Stimulated activated effector memory CD8-positive, alpha-beta T cell treated with anti-CD3 and anti-CD28 coated beads, Interleukin-12 subunit alpha, Interleukin-12 subunit beta, amount 100 ng/mL, for 72 hours (primary cell): ENCODE results near the gene SMIM24.
A peak's percentile ranks its signal among the peaks of the same experiment; 100 is the strongest.
"Not testable (repeated sequence)": the region's sequence is repeated elsewhere in the genome, so short reads cannot be mapped to it uniquely, and the experiment has no call there.

Source experiments
- ATAC-seq: fragments of 150-1000 bp; cut with Tn5 transposase; 2 replicates; pipeline ENCODE4 v1.10.0; 2021
- DNase-seq, 2 donors: peaks; one replicate each; pipeline ENCODE4 v3.0.0; 2021 to 2022; ENCODE audit warnings: low spot score in 2 of 2
- H3K27ac Mint-ChIP-seq: one replicate; pipeline ENCODE4 v1.8.0; 2022; ENCODE audit warnings: mild to moderate bottlenecking, mixed read lengths
- H3K36me3 Mint-ChIP-seq: one replicate; pipeline ENCODE4 v1.8.0; 2022; ENCODE audit warnings: mild to moderate bottlenecking, mixed read lengths
- H3K4me1 Mint-ChIP-seq: one replicate; pipeline ENCODE4 v1.8.0; 2022; ENCODE audit warnings: mixed read lengths
- H3K4me3 Mint-ChIP-seq: one replicate; pipeline ENCODE4 v1.8.0; 2022; ENCODE audit warnings: mild to moderate bottlenecking, mixed read lengths
- H3K9me3 Mint-ChIP-seq: one replicate; pipeline ENCODE4 v1.8.0; 2022; ENCODE audit warnings: mixed read lengths

Gene SMIM24

DNA sequence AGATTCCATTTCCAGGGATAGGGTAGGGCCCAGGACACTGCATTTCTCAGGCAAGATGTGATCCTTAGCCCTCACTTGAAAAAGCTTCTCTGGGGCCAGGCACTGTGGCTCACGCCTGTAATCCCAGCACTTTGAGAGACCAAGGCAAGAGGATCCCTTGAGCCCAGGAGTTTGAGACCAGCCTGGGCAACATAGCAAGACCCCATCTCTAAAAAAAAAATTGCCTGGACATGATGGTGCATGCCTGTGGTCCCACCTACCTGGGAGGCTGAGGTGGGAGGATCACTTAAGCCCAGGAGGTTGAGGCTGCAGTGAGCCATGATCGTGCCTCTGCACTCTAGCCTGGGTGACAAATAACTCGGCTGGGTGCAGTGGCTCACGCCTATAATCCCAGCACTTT lies 33.7 kb downstream of the SMIM24 start:
- not testable (repeated sequence) for DNase-seq, ATAC-seq, H3K27ac Mint-ChIP-seq, H3K9me3 Mint-ChIP-seq, H3K4me1 Mint-ChIP-seq, H3K4me3 Mint-ChIP-seq
- peaks cover 24% of the 10 kb centered on the region for H3K36me3 Mint-ChIP-seq

DNA sequence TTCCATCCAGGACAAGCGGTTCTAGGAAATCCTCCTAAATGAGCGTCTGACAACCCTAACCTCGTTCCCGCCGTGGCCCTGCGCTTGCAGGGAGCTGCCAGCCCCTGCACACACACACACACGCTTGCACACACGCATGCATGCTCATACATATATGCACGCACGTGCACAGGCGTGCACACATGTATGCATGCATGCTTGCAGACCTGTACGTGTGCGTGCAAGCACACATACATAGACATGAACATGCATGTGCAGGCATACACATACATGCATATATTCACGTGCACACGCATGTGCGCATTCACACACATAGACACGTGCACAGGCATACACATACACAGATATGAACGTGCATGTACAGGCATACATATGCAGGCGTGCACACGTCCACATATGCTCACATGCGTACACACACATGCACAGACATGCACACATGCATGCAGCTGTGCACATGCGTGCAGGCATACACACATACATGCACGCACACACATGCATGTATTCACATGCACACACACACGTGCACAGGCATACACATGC lies 35.6 kb downstream of the SMIM24 start:
- no peak for ATAC-seq
- no peak for DNase-seq
- Mint-ChIP-seq H3K4me3 (no peak overlapping the region), H3K36me3 (peaks cover 19% of the 10 kb centered on the region), H3K9me3 (no peaks in the 10 kb centered on the region), H3K27ac (no peak overlapping the region), H3K4me1 (no peaks in the 10 kb centered on the region)

DNA sequence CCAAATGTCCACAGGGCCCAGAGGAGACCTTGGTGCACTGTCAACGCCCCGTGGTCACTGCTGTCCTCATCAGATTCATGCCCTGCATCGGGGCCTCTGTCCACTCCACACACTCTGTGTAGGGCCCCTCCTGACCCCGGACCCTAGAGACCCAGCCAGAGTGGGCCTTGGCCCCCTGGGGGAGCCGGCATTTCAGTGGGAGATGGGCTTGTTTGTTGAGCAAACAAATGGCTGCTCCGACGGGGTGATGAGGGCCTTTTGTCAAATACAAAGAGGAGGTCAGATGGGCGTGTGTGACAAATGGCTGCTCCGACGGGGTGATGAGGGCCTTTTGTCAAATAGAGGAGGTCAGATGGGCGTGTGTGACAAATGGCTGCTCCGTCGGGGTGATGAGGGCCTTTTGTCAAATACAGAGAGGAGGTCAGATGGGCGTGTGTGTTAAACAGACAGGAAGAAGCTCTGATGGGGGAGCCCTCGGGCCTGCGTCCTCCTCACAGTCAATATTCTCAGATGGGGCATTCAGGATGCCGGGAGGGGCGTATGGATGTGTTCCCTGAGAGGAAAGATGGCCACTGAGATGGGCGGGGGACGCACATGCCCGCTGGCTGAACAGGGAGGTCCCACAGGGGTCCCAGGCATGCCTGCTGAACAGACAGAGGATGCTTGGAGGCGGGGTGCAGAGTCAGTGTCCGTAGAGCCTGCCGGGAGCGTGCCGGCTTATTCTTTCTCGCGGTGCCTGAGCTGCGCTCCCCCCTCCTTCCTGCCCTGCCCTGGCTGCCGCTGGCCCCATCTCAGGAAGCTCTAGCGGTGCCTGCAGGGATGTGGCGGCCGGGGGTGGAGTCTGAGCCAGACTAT lies 36.3 kb downstream of the SMIM24 start:
- peak overlapping the region; percentile 50 for H3K27ac Mint-ChIP-seq
- H3K4me3 Mint-ChIP-seq, result no peak overlapping the region
- no peaks in the 10 kb centered on the region for H3K9me3 Mint-ChIP-seq

DNA sequence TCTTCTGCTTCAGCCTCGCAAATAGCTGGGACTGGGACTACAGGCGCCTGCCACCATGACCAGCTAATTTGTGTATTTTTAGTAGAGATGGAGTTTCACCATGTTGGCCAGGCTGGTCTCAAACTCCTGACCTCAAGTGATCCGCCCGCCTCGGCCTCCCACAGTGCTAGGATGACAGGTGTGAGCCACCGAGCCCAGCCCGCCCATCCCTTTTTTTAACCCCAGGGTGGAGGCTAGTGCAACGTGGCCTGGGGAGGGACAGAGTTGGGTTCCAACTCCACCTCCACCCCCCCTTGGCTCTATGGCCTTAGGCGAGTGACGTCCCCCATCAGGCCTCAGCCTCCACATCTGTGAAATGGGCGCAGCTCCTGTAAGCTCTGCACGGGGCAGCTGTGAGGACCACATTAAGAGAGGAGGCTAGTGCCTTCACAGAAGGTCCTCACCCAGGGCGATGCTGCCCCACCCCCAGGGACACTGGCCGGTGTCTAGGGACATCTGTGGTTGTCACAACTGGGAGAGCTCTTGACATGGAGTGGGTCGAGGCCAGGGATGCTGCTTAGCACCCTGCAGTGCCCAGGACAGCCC lies 37.7 kb downstream of the SMIM24 start:
- Mint-ChIP-seq H3K27ac (no peak overlapping the region), H3K4me1 (no peaks in the 10 kb centered on the region), H3K36me3 (peaks cover 22% of the 10 kb centered on the region), H3K4me3 (no peak overlapping the region), H3K9me3 (no peaks in the 10 kb centered on the region)
- no peak for ATAC-seq
- DNase-seq, result no peak

More for the DNA sequence above, 36.3 kb downstream of the SMIM24 start:
- DNase-seq (no peak), ATAC-seq (no peak)
- Mint-ChIP-seq H3K36me3 (peaks cover 17% of the 10 kb centered on the region), H3K4me1 (no peaks in the 10 kb centered on the region)

DNA sequence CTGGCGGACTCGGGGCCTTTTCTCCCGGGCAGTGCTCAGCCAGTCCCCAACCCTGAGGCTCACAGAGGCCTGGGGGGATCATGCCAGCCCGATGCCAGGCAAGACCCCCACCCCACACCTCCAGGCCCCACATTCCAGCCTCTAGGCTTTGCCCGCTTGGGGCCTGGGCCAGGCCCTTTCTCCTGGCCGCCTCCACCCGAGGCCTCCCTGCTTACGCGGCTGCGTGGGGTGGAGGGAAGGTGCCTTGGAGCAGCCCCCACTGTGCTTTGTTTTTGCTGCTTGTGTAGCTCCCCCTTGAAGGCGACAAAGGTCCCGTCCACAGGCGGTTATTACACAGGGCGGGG lies 38.4 kb downstream of the SMIM24 start:
- H3K36me3 Mint-ChIP-seq, result peaks cover 28% of the 10 kb centered on the region
- H3K27ac Mint-ChIP-seq, result no peak overlapping the region
- H3K9me3 Mint-ChIP-seq, result no peaks in the 10 kb centered on the region
- DNase-seq (no peak), ATAC-seq (no peak)
- H3K4me1 Mint-ChIP-seq, result no peaks in the 10 kb centered on the region
- no peak overlapping the region for H3K4me3 Mint-ChIP-seq

DNA sequence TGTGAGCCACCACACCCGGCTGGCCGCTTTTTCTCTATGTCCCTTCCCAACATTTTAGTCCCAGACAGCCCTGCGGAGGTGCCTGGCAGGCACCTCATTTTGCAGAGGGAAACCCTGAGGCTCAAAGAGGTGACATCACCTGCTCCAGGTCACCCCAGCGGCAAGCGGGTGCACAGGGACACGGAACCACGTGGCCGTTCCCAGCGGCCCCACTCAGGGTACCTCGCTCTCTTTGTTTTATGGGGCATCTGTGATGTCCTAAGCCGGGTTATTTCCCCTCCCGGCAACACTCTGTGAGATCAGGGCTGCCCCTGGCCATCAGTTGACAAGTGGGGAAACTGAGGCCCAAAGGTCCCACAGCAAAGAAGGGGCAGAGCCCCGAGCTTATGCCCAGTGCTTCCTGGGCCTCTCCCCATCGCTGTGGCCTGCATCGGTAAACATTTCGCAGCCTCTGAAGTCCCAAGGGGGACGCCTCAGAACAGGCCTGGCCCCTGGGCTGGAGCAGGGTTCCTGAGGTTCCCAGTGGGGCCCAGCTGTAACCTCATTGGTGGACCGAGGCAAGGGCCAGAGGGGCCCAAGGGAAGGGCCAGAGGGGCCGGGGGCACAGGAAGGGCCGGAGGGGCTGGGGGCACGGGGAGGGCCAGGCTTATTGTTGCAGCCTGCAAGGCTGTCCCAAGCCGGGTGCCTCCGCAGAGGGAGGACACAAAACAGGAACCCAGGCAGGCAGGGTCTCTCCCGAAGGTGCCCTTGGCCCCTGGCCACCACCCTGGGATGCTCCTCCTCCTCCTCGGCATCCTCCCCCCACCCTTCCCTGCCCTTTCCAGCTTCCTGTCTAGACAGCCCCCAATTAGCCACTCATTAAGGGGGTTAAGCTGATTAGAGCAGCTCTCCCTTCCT lies 39.0 kb downstream of the SMIM24 start:
- H3K36me3 Mint-ChIP-seq, result peaks cover 34% of the 10 kb centered on the region
- no peaks in the 10 kb centered on the region for H3K4me1 Mint-ChIP-seq
- H3K9me3 Mint-ChIP-seq, result no peaks in the 10 kb centered on the region

DNA sequence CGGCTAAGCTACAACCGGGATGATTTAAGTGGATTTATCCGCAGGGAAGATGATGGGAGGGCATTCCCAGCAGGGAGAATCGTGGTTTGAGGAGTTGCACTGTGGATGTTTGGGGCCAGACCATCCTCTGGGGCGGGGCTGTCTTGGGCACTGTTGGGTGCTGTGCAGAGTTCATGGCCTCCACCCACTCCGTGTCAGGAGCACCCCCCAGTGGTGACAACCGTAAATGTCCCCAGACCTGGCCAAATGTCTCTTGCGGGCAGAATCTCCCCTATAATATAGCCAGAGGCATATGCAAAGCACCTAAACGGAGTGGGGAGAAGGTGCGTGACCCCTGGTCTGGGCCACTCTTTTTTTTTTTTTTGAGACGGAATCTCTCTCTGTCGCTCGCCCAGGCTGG lies 40.2 kb downstream of the SMIM24 start:
- Mint-ChIP-seq H3K4me1 (peaks cover 9% of the 10 kb centered on the region), H3K27ac (no peak overlapping the region), H3K9me3 (no peaks in the 10 kb centered on the region), H3K36me3 (peaks cover 47% of the 10 kb centered on the region), H3K4me3 (no peak overlapping the region)
- peak; percentile 46 for ATAC-seq
- DNase-seq, result peak; percentile 43 to 80

More for the DNA sequence above, 39.0 kb downstream of the SMIM24 start:
- no peak for DNase-seq
- Mint-ChIP-seq H3K27ac (no peak overlapping the region), H3K4me3 (no peak overlapping the region)
- no peak for ATAC-seq

DNA sequence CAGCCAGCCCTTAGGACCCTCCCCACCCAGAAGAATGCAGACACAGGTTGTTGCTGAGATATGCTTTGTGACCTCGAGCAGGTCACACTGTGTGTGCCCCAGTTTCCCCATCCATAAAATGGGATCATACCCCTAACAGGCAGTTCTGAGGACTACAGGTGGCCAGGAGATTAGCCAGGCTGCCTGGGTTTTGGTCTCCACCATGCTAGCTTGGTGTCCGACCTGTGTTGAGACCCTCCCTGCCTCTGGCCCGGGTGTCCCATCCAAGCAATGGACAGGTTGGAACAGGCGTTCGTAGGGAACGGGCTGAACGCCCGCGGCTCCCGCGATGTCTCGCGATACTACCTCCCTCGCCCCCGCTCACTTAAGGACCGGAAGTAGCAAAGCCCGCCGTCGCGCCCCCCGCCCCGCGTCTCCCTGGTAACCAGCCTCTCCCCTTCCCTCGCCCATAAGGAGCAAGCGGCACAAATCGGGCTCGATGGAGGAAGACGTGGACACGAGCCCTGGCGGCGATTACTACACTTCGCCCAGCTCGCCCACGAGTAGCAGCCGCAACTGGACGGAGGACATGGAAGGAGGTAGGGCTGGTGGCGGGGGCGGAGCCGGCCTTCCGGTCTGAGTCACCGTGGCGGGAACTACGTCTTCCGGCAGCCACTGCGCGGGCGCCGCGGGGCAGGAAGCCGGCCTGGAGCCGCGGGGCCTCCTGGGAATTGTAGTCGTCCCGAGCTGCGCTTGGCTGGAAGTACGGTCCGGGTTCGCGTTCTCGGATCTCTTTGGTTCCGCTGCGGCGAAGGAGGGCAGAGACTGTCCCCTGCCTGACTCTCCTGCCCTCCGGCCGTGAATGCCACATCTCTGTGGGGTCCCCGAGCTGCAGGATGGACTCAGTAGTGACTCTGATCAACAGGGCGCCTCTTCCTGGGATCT lies 45.4 kb downstream of the SMIM24 start:
- peak; percentile 95 to 99 for DNase-seq
- H3K4me3 Mint-ChIP-seq, result peak overlapping the region; percentile 90
- peak overlapping the region; percentile 99 for H3K27ac Mint-ChIP-seq
- peaks cover 23% of the 10 kb centered on the region for H3K4me1 Mint-ChIP-seq
- peaks cover 53% of the 10 kb centered on the region for H3K36me3 Mint-ChIP-seq
- H3K9me3 Mint-ChIP-seq, result no peaks in the 10 kb centered on the region
- peak; percentile 97 for ATAC-seq

DNA sequence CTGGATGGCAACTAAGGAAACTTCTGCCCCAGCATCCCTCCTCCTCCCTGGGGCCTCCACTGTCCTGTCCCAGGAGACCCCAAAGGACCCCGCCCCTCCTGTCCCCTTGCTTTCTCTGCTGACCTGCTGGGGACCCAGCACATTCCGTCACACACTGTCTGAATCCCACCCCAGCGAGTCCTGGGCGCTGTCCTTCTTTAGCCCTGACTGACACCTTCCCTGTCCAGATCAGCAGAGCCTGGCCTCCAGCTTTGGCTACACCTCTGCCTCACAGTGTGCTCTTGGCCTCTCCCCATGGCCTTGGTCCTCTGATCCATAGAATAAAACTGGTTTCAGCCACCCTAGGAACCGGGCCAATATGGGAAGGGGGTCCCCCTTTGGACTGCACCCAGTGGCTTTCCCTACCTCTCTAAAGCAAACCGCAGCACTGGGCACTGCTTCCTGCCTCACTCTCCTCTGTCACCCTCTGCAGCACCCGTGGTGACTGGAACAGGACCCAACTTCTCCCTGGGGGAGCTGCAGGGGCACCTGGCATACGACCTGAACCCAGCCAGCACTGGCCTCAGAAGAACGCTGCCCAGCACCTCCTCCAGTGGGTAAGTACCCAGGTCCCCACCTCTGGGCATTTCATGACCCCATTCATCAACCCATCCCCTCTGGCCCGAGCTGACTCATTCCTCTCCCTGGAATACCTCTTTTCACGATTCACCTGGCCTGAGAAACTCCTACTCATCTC lies 46.4 kb downstream of the SMIM24 start:
- DNase-seq, result no peak
- Mint-ChIP-seq H3K4me3 (peak overlapping the region; percentile 90), H3K27ac (peak overlapping the region; percentile 99), H3K36me3 (peaks cover 48% of the 10 kb centered on the region), H3K4me1 (peaks cover 23% of the 10 kb centered on the region), H3K9me3 (no peaks in the 10 kb centered on the region)
- ATAC-seq, result no peak

DNA sequence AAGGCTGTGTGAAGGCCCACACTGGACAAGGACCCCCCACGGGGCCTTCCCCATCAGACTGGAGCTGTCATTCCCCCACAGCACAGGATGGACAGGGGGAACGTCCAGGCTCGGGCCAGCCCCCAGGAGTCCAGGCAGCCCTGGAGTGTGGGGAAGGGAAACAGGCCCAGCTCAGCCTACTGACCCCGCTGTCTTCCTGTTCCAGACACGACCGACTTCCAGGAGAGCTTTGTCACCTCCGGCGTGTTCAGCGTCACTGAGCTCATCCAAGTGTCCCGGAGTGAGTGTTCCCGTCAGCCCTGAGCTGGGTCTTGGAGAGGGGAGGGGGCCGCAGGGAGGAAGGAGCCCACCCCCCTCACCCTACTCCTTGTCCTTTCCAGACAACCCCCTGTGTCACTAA lies 47.0 kb downstream of the SMIM24 start:
- Mint-ChIP-seq H3K4me3 (no peak overlapping the region), H3K27ac (no peak overlapping the region), H3K36me3 (peaks cover 48% of the 10 kb centered on the region), H3K9me3 (no peaks in the 10 kb centered on the region), H3K4me1 (peaks cover 25% of the 10 kb centered on the region)
- no peak for ATAC-seq
- no peak for DNase-seq

DNA sequence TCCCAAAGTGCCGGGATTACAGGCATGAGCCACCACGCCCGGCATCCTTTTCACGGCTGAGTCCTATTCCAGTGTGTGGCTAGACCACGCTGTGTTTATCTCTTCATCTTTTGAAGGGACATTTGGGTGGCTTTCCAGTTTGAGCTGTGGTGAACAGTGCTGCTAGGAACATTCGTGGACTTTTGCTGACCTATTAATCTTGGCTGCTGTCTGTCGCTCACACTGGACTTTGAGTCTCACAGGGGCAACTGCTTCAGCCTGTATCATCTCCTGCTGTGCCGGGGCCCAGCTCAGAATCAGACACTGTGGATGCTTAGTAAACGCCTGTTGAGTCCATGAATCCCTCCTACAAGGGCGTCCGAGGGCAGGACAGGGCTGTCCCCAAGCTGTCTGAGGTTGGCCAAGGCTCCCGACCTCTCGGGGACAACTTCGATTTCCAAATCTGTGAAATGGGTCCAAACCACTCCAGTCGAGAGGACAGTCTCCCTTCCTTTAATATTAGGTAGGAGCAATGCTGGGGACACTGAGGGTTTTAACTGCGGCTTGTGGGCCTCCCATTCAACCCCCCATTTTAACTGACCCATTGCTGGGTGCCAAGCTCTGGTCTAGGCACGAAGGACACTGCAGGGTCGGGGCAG lies 48.4 kb downstream of the SMIM24 start:
- Mint-ChIP-seq H3K36me3 (peaks cover 43% of the 10 kb centered on the region), H3K27ac (no peak overlapping the region), H3K9me3 (no peaks in the 10 kb centered on the region), H3K4me1 (peaks cover 29% of the 10 kb centered on the region), H3K4me3 (no peak overlapping the region)
- no peak for DNase-seq
- no peak for ATAC-seq

DNA sequence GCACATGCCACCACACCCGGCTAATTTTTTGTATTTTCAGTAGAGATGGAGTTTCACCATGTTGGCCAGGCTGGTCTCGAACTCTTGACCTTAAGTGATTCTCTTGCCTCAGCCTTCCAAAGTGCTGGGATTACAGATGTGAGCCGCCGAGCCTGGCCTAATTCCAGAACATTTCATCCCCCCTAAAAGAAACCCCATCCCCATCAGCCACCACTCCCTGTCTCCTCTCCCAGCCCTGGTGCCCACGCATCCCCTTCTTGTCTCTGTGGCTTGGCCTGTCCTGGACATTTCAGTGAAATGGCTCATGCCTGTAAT lies 50.0 kb downstream of the SMIM24 start:
- not testable (repeated sequence) for ATAC-seq, DNase-seq, H3K4me3 Mint-ChIP-seq, H3K9me3 Mint-ChIP-seq, H3K27ac Mint-ChIP-seq
- H3K36me3 Mint-ChIP-seq, result peaks cover 27% of the 10 kb centered on the region
- H3K4me1 Mint-ChIP-seq, result peaks cover 28% of the 10 kb centered on the region

DNA sequence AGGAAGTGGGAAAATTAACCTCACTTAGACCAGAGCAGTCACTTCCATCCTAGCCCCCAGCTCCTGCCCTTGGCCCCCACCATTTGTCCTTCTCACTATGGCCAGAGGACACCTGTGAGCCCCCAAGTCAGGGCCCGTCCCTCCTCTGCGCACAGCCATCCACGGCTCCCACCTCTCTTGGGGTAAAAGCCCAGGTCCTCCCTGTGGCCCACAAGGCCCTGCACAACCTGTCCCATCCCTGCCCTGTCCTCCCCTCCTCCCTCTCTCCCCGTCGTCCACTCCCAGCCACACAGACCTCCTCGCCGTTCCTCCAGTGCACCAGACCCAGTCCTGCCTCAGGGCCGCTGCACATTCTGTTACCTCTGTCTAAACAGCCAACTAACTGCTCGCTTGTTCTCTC lies 53.9 kb downstream of the SMIM24 start:
- DNase-seq (no peak), ATAC-seq (no peak)
- Mint-ChIP-seq H3K4me1 (peaks cover 11% of the 10 kb centered on the region), H3K36me3 (peaks cover 6% of the 10 kb centered on the region), H3K4me3 (no peak overlapping the region), H3K9me3 (no peaks in the 10 kb centered on the region), H3K27ac (no peak overlapping the region)
